Measurements from ENCODE around the gene DKKL1.

- TF ChIP-seq ISL1 (CRISPR knock-in tag; IDR thresholded peaks at IDR 0.05) = no peak
- no peak for TF ChIP-seq CREB5 (CRISPR knock-in tag; IDR thresholded peaks at IDR 0.05; ENCODE audit: low read depth)
- no peak for TF ChIP-seq ZNF8 (CRISPR knock-in tag; IDR thresholded peaks at IDR 0.05)
Measured at GRCh38 chr19:49340069-49340864, 23.4 kb upstream of the DKKL1 start.
